T-helper 2 cell (primary cell): Measurements from ENCODE around the gene USP17L30.
A peak's percentile ranks its signal among the peaks of the same experiment; 100 is the strongest.
"Not testable (repeated sequence)": the region's sequence is repeated elsewhere in the genome, so short reads cannot be mapped to it uniquely, and the experiment has no call there.

Source experiments
- DNase-seq, 5 experiments: peaks; one replicate each; pipeline versions ENCODE4 v3.0.0 to v3.0.0-alpha.2; 2012 to 2022
- total RNA-seq, 2 donors: gene quantifications; one replicate each; lab custom pipeline; 2026; lab: John Stamatoyannopoulos, UW

The USP17L30 gene, protein sequence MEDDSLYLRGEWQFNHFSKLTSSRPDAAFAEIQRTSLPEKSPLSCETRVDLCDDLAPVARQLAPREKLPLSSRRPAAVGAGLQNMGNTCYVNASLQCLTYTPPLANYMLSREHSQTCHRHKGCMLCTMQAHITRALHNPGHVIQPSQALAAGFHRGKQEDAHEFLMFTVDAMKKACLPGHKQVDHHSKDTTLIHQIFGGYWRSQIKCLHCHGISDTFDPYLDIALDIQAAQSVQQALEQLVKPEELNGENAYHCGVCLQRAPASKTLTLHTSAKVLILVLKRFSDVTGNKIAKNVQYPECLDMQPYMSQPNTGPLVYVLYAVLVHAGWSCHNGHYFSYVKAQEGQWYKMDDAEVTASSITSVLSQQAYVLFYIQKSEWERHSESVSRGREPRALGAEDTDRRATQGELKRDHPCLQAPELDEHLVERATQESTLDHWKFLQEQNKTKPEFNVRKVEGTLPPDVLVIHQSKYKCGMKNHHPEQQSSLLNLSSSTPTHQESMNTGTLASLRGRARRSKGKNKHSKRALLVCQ
- total RNA-seq: 0 reads per million in 2 donors

DNA sequence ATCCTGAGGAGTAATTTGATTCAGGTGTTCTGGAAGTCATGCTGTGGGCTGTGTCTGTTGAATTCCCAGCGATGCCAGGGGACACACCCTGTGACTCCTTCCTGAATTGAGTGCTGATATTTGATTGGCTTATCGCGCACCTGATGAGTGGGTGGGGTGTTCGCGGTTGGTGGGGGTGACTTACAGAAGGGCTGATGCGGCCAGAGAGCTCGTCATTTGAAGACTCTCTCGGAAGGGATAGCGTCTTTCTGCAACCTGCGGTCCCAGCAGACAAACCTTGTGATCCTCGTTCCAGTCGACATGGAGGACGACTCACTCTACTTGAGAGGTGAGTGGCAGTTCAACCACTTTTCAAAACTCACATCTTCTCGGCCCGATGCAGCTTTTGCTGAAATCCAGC lies at the start of gene USP17L30:
TSS of gene USP17L30 (plus strand) at position 301 of the 400 bp plus-strand sequence. CDS start at position 301, 0 bp downstream.
- not testable (repeated sequence) for DNase-seq

DNA sequence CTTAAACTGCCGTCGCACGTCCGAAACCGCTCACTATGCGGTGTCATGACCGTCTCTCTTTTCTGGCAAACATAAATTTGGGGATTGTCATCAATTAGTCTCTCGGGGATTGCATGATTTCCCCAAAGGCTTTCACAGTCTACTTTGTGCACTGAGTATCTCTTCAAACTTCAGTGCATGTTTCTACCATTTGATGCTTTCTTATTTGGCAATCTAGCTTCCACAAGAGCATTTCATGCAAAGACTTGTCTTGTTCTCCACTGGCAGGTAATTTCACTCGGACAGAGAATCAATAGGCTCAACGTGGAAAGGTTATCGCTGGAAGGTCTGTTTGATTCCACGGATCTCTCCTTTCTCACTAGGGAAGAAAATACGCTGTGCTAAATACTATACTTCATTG lies 38.7 kb upstream of the USP17L30 start:
- DNase-seq: not testable (repeated sequence)

DNA sequence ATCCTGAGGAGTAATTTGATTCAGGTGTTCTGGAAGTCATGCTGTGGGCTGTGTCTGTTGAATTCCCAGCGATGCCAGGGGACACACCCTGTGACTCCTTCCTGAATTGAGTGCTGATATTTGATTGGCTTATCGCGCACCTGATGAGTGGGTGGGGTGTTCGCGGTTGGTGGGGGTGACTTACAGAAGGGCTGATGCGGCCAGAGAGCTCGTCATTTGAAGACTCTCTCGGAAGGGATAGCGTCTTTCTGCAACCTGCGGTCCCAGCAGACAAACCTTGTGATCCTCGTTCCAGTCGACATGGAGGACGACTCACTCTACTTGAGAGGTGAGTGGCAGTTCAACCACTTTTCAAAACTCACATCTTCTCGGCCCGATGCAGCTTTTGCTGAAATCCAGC lies 38.1 kb upstream of the USP17L30 start, which contains the start of gene USP17L24:
TSS of gene USP17L24 (plus strand) at position 301 of the 400 bp plus-strand sequence. CDS start at position 301, 0 bp downstream.
- DNase-seq: not testable (repeated sequence)

DNA sequence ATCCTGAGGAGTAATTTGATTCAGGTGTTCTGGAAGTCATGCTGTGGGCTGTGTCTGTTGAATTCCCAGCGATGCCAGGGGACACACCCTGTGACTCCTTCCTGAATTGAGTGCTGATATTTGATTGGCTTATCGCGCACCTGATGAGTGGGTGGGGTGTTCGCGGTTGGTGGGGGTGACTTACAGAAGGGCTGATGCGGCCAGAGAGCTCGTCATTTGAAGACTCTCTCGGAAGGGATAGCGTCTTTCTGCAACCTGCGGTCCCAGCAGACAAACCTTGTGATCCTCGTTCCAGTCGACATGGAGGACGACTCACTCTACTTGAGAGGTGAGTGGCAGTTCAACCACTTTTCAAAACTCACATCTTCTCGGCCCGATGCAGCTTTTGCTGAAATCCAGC lies 33.3 kb upstream of the USP17L30 start, which contains the start of gene USP17L25:
TSS of gene USP17L25 (plus strand) at position 301 of the 400 bp plus-strand sequence. CDS start at position 301, 0 bp downstream.
- DNase-seq: not testable (repeated sequence)

DNA sequence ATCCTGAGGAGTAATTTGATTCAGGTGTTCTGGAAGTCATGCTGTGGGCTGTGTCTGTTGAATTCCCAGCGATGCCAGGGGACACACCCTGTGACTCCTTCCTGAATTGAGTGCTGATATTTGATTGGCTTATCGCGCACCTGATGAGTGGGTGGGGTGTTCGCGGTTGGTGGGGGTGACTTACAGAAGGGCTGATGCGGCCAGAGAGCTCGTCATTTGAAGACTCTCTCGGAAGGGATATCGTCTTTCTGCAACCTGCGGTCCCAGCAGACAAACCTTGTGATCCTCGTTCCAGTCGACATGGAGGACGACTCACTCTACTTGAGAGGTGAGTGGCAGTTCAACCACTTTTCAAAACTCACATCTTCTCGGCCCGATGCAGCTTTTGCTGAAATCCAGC lies 28.6 kb upstream of the USP17L30 start, which contains the start of gene USP17L26:
TSS of gene USP17L26 (plus strand) at position 301 of the 400 bp plus-strand sequence. CDS start at position 301, 0 bp downstream.
- not testable (repeated sequence) for DNase-seq

DNA sequence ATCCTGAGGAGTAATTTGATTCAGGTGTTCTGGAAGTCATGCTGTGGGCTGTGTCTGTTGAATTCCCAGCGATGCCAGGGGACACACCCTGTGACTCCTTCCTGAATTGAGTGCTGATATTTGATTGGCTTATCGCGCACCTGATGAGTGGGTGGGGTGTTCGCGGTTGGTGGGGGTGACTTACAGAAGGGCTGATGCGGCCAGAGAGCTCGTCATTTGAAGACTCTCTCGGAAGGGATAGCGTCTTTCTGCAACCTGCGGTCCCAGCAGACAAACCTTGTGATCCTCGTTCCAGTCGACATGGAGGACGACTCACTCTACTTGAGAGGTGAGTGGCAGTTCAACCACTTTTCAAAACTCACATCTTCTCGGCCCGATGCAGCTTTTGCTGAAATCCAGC lies 23.8 kb upstream of the USP17L30 start, which contains the start of gene USP17L5:
TSS of gene USP17L5 (plus strand) at position 301 of the 400 bp plus-strand sequence. CDS start at position 301, 0 bp downstream.
- not testable (repeated sequence) for DNase-seq

DNA sequence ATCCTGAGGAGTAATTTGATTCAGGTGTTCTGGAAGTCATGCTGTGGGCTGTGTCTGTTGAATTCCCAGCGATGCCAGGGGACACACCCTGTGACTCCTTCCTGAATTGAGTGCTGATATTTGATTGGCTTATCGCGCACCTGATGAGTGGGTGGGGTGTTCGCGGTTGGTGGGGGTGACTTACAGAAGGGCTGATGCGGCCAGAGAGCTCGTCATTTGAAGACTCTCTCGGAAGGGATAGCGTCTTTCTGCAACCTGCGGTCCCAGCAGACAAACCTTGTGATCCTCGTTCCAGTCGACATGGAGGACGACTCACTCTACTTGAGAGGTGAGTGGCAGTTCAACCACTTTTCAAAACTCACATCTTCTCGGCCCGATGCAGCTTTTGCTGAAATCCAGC lies 19.1 kb upstream of the USP17L30 start, which contains the start of gene USP17L27:
TSS of gene USP17L27 (plus strand) at position 301 of the 400 bp plus-strand sequence. CDS start at position 301, 0 bp downstream.
- DNase-seq: not testable (repeated sequence)

DNA sequence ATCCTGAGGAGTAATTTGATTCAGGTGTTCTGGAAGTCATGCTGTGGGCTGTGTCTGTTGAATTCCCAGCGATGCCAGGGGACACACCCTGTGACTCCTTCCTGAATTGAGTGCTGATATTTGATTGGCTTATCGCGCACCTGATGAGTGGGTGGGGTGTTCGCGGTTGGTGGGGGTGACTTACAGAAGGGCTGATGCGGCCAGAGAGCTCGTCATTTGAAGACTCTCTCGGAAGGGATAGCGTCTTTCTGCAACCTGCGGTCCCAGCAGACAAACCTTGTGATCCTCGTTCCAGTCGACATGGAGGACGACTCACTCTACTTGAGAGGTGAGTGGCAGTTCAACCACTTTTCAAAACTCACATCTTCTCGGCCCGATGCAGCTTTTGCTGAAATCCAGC lies 14.3 kb upstream of the USP17L30 start, which contains the start of gene USP17L28:
TSS of gene USP17L28 (plus strand) at position 301 of the 400 bp plus-strand sequence. CDS start at position 301, 0 bp downstream.
- not testable (repeated sequence) for DNase-seq

DNA sequence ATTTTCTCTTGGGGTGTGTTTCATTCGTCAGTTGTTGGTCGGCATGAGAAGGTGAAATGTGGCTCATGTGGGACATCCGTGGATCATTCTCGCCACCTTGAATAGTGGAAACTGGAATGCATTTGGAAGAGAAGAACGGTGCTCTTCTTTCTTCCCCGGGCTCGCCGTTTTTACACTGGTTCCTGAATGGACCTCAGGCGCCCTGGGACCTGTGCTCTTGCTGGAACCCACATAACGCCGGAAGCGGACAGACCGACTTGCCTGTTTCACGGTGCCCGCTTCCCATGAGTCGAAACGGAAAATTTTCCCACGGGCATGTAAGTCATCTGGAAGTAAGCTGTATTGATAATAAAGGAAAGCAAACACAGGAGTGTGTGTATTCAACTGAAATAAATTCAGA lies 12.1 kb upstream of the USP17L30 start:
- not testable (repeated sequence) for DNase-seq

DNA sequence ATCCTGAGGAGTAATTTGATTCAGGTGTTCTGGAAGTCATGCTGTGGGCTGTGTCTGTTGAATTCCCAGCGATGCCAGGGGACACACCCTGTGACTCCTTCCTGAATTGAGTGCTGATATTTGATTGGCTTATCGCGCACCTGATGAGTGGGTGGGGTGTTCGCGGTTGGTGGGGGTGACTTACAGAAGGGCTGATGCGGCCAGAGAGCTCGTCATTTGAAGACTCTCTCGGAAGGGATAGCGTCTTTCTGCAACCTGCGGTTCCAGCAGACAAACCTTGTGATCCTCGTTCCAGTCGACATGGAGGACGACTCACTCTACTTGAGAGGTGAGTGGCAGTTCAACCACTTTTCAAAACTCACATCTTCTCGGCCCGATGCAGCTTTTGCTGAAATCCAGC lies 9.6 kb upstream of the USP17L30 start, which contains the start of gene USP17L29:
TSS of gene USP17L29 (plus strand) at position 301 of the 400 bp plus-strand sequence. CDS start at position 301, 0 bp downstream.
- not testable (repeated sequence) for DNase-seq

DNA sequence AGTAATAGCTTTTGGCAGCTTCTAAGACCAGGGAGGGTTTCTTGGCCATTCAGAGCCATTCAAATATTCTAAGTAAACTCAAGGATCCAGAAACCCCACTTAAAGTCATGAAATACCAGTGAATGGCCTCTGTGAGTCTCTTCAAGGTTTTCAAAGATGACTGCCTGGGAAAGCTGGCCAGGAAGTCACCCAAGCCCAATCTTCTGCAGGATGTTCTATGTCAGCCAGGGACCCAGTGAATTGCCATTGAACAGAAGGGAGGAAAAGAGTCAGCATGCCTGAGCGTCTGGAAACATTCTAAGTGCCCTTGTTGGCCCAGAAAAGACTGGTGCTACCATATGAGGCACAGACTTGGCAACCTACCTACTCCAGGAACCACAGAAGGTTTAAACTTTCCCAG lies 17.0 kb downstream of the USP17L30 start:
- DNase-seq: not testable (repeated sequence)

DNA sequence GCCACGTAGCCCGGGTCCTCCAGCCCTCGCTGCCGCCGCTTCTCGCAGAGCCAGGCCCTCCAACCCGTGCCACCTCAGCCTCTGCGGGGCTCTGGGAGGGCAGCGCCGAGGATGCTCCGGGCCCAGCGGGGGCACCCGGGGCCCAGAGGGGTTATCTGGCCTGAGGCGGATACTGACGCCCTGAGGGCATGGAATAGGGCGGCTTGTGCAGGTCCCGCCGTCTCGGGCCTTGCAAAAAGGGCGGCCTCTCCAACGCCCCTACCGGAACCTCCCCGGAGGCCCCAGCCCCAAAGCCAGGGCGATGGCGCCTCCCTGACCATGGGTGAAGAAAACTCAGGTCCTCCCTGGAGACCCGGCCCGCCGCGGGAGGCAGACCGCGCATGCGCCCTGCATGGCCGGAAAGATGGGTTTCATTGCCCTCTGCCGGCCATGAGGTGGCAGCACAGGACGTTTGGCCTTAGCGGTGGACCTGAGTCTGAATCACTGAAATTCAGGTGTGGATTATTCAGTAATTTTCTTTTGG lies 18.1 kb downstream of the USP17L30 start:
- peak; percentile 1 to 52 (median 11) for DNase-seq

DNA sequence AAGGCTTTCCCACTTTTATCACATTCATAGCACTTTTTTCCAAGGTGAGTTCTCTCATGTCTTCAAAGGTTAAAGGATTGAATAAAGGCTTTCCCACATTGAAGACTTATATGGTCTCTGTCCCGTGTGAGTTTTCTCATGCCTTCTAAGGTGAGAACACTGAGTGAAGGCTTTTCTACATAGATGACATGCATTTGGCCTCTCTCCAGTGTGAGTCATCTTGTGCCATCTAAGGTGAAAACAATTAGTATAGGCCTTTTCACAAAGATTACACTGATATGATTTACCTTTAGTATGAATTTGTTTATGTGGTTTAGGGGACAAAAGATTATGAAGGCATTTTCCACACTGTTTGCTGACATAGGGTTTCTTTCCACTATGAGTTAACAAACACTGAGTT lies 21.2 kb downstream of the USP17L30 start:
- no peak for DNase-seq

DNA sequence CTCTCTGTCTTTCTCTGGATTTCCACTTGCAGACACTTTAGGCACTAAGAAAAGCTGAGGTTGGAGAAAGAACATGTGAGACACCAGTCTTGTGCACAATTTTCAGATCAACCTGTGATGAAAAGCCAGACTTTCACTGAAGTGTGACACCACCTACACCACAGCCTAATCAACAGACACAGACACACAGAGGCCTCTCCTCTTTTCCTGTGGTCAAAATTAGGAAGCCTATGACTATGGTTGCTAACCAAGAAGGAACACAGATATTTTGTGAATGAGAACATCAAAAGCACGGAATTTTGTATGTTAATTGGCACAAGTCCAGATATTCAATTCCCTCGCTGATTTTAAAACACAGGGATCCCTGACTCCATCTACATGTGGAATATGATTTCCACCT lies 26.1 kb downstream of the USP17L30 start:
- DNase-seq: not testable (repeated sequence)

DNA sequence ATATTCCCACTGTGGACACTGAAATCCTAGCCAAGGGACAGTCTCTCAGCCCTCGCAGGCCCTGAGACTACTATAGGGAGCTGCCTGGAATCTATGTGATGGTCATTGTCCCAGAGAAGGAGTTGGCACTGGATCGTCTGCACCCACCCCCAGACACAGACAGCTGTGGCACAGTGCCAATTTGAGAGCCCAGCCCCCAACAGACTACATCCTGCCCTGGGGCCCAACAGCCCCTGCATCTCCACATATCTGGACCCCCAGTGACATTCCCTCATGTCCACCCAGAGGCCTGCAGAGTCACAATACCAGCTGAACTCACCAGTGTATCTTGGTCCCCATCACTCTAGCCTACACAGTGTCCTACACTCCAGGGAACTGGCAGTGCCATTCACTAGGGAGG lies 42.8 kb downstream of the USP17L30 start:
- DNase-seq: not testable (repeated sequence)

DNA sequence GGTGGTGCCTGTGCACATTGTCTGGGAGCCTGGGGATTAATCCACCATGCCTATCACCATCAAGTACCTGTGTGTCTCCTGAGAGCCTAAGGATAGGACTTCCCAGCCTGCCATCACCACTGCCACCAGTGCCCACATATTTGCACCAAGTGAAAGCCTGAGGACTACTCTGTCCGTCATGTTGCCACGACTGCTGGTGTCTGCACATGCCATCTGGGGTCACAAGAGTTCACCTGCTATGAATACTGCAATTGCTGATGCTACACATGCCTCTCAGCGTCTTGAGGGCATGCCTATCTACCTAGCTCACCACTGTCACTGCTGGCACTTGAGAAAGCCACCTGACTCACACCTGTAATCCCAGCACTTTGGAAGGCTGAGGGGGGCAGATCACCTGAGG lies 43.6 kb downstream of the USP17L30 start:
- DNase-seq: not testable (repeated sequence)

DNA sequence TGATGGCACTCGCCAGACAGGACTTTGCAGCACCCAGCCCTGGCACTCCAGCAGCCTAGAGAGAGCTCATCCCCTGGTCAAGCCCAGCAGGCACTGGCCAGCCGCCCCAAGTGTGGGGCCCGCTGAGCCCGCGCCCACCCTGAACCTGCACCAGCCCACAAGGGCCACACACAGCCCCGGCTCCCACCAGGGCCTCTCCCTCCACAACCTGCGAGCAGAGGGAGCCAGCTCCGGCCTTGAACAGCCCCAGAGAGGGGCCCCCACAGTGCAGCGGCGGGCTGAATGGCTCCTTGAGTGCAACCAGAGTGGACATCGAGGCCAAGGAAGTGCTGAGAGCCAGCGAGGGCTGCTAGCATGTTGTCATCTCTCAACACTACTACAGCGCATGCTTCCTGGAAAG lies 46.9 kb downstream of the USP17L30 start:
- DNase-seq: no peak
